Epidermal melanocyte (primary cell): ENCODE measurements around the gene BICRAL.
"Not testable (repeated sequence)": the region's sequence is repeated elsewhere in the genome, so short reads cannot be mapped to it uniquely, and the experiment has no call there.

Source experiments
- DNase-seq: peaks from one replicate; pipeline ENCODE4 v3.0.0; 2011; ENCODE audit warnings: low spot score; ENCODE audit not compliant: insufficient read length

The BICRAL gene, protein sequence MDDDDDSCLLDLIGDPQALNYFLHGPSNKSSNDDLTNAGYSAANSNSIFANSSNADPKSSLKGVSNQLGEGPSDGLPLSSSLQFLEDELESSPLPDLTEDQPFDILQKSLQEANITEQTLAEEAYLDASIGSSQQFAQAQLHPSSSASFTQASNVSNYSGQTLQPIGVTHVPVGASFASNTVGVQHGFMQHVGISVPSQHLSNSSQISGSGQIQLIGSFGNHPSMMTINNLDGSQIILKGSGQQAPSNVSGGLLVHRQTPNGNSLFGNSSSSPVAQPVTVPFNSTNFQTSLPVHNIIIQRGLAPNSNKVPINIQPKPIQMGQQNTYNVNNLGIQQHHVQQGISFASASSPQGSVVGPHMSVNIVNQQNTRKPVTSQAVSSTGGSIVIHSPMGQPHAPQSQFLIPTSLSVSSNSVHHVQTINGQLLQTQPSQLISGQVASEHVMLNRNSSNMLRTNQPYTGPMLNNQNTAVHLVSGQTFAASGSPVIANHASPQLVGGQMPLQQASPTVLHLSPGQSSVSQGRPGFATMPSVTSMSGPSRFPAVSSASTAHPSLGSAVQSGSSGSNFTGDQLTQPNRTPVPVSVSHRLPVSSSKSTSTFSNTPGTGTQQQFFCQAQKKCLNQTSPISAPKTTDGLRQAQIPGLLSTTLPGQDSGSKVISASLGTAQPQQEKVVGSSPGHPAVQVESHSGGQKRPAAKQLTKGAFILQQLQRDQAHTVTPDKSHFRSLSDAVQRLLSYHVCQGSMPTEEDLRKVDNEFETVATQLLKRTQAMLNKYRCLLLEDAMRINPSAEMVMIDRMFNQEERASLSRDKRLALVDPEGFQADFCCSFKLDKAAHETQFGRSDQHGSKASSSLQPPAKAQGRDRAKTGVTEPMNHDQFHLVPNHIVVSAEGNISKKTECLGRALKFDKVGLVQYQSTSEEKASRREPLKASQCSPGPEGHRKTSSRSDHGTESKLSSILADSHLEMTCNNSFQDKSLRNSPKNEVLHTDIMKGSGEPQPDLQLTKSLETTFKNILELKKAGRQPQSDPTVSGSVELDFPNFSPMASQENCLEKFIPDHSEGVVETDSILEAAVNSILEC

GRCh38 chr6:42781796-42782688 is at the start of gene BICRAL:
Gene BICRAL, plus strand, starts transcription at chr6:42782052. Its CDS starts 39,971 bp downstream, at chr6:42822023.
- DNase-seq = peak; percentile 80

- not testable (repeated sequence) for DNase-seq
Observed at GRCh38 chr6:42733867-42734481, 47.9 kb upstream of the BICRAL start.

DNA sequence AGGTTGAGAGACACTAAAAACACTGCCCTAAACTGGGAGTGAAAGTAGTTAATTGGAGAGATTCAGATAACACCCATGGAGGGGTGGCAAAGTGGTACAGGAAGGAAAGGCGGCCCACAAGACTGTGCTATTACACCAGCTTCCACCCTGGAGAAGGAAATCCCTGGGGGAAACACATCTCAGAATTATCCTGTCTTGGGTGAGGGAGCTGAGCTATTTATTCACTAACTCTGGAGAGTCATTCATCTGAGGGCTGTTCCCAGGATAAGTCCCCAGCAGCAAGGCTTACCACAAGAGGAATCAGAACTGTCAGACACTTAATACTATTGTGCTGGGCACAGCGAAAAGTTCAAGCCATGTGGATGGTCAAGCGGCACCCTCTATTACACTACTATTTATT is 45.9 kb upstream of the BICRAL start:
- DNase-seq = no peak

GRCh38 chr6:42740725-42741124 is 41.1 kb upstream of the BICRAL start:
- DNase-seq = no peak

GRCh38 chr6:42742116-42742894 is 39.5 kb upstream of the BICRAL start:
- no peak for DNase-seq

GRCh38 chr6:42744351-42744893 is 37.4 kb upstream of the BICRAL start:
- DNase-seq = no peak

DNA sequence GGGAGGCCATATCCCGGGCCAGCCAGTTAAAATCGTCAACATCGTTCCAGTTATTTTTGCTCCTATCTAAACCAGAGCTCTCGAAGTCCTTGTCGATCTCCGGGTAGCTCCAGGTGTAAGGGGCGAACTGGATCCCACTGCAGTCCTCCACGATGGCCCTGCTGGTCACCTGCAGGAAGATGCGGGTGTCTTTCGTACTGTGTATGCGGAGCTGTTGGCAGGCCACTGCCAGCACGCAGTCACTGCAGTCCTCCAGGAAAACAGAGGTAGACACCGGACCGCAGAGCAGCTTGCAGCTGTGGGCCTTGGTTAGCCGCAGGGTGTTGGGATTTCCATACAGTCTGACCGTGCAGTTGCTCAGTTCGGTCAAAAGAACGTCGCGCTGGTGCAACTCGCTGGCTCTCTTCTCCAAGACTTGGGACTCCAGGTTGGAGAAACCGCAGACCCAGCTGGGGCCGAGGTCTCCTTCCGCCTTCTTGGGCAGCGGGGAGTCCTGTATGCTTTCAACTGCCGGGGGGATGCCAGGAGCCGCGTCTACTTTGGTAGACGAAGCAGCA is 36.7 kb upstream of the BICRAL start:
- DNase-seq = no peak

DNA sequence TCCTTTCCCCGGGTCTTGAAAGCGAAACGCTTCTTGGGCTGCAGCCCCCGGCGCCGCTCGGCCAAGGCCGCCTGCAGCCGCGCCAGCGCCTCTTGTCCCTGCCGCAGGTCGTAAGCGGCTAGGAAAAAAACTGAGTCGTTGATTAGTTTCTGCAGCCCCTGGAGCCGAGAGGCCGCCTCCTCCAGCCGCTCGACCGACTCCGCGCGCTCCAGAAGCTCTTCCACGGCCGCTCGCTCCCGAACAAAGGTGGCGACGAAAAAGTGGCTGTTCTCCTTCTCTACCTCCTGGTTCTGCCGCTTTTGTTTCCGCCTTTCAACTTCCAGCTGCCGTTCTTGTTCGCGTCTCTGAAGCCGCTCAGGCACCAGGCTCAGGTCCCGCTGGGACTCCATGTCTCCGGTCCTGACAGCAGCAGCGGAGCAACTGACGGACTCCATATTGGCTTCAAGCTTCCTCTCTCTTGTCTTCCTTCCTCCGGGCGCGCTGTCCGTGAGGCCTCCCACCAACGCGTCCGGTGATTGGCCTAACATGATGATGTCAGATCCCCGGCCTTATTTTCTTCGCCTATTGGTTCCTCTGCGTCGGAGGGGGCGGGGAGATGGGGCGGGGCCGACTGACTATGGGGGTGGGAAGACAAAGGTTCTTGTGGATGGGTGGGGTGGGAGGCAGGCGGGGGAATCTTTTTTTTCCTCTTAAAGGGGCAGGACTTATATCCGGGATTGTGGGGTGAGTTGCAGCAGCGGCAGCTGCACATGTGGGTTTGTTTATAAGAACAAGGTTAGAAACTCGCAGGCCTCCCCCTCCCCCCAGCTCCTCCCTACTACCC is 36.0 kb upstream of the BICRAL start, which contains the start of gene TBCC:
Gene TBCC, minus strand, starts transcription at position 464 of the 823 bp plus-strand sequence. Its CDS starts 30 bp downstream, at position 434.
- peak; percentile 98 for DNase-seq

DNA sequence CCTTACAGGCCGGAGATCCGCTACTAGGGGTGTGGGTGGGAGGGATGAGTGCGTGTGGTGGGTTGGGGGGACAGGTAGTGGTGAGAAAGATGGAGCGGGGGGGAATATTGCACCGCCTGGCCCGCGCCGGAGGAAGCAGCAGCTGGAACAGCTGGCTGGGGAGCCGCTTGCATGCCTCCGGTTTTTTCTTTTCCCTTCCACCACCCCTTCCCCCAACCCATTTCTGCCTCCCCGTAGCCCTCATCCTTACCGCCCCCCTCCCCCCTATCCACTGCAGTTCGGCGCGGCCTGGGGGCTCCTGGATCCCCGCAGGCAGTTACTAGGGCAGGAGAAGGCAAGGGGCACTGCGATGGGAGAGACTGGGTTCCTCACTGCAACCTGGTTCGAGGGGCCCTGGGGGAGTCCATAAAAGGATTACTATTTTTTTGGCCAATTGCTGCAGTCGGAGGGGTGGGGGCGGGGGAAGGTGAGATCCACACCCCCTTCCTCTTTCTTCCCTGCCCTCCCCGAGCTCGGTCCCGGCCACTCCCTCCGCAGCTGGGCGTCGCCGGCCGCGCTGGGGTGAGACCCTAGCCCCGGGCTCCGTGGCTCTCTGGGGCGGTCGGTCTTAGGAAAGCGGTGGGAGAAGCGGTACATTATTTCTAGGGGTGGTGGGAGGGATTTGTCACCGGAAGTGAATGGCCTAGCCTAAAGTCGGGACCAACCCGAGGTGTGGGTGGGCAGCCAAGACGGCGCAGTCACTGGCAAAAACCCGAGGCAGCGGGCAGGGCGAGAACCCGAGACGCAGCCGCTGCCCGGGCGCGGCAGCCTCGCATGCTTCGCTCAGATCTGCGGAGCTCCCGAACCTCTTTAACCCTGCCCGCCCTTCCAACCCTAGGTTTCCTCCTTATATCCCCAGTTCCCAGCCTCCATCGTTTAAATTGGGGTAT is 35.1 kb upstream of the BICRAL start:
- DNase-seq = peak; percentile 84

DNA sequence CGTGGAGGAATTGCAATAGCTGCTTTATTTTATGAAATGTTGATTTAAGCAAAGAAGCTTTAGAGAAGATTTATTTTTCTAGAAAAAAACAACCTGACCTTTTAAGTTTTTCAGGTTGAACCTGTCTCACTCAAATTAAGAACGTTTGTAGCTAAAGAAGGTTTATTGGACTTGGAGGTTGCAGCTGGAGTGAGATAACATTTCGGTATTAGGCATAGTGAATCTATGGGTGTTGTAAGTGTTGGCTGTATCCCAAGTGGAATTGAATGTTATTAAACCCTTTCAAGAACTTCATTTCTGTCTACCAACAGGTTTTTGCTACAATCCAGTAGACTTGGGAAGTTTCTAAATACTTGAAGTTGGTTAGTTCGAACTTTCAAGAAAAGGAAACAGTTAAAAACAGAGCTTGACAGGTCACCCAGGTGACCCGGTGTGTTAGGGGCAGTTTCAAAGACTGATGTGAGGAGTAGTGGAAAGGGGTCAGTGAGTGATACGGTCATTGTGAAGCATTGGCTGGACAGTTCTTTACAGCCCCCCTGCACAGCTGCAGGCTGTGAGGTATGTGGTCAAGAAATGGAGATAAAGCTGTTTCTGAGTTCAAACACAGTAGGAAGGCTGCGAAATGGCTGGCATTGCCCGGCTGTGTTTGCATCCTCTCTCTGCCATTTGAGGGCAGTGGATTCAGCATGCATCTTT is 33.5 kb upstream of the BICRAL start:
- DNase-seq = no peak

- no peak for DNase-seq
Observed at GRCh38 chr6:42751055-42751454, 30.8 kb upstream of the BICRAL start.

GRCh38 chr6:42754759-42755158 is 27.1 kb upstream of the BICRAL start:
- no peak for DNase-seq

- DNase-seq = no peak
Observed at GRCh38 chr6:42756722-42757121, 25.1 kb upstream of the BICRAL start.

DNA sequence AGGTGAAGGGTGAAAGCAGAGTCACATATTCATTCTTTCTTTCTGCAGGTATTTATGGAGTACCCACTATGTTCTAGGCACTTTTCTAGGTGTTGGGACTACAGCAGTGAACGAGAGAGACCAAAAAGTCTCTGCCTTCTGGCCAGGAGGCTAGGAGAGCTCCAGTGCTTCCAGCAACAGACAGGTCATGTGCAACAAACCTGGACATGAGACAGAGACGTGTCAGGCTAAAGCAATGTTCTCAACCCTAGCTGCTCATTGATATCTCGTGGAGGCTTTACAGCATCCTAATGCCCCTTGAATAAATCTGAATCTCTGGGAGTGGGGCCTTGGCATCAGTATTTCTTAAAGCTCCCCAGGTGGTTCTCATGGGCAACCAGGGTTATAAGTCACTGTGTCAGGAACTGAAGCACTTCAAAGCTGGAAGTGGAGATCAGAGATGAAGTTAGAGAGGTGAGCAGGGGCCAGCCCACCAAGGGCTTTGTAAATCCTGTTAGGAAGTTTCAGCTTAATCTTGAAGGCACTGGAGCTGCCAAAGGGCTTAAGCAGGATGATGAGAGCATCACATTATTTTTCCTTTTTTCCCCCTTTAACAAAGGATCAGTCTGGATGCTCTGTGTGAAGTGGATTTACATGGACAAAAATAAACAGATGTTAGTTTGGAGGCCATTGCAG is 23.0 kb upstream of the BICRAL start:
- no peak for DNase-seq

GRCh38 chr6:42761287-42762067 is 20.4 kb upstream of the BICRAL start:
- DNase-seq = no peak
